ENCODE measurements around the gene GNB5.
"Not testable (repeated sequence)": the region's sequence is repeated elsewhere in the genome, so short reads cannot be mapped to it uniquely, and the experiment has no call there.

Gene GNB5

DNA sequence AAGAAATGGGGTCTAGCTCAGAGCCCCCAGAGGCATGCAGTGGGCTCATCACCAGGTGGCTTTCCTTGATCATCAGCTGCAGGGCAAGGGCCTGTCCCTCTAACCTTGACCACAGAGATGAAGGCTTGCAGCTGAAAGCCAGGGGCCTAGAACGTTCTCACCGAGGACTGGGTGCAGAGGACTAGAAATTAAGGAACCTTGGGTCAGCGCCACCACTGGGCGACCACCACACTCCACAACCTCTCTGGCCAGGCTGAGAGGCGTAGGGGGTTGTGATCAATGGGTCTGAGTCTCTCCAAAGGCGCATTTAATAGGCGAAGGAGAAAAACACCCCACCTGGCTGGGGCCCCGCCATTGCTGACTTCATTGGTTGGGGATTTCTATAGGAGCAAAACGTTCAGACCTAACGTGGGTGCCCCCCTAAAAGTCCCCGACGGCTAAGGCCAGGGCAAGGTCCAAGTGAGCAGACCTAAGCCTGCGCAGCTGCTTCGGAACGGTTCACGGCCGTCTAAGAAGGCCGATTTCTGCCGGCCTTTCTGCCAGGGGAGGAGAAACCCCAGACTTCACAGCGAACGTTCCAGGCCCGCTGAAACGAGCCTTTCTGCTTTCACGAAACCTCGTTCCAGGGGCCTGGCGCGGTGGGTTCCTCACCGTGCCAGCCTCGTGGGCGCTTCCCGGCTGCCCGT lies 79.5 kb downstream of the GNB5 start:
- DNase-seq: no peak

DNA sequence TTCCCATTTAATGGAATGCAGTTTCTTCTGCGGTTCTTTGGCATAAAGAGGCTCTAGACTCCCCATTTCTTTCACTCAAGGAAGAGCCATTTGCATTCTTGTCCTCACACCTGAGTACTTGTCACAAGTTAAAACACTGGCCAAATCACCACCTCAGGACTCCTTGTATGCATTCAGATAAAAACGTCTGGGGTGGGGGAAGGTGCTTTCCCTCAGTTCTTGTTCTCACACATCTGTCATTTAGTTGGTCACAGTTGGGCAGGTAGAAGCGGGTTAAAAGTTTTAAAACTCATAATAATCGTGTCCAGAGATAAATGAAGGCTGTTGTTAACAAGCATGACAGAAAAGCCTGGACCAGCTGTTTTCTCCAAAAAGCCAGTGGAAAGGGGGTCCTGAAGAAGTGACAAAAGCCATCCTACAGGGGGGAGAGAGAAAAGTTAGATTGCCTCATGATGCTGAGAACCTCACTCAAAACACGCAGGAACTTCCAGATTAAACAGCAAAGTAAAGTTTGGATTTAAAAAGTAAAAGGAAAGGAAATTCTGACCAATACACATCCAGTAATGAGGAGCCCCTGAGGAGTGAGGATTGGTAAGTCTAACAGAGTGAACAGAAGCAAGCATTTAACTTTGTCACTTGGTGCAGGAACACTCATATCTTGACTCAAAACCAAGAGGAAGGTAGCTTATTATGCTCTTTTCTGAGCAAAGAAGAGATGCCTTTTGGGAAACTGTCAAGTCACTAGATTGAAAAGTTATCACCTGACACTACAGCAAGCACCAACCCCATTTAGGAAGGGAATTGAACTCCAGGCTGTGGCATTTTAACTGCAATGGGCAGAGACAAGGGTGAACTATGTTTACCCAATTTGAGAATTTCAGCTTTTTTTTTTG lies 81.4 kb downstream of the GNB5 start:
- peak in 1 of 5 experiments; percentile 32 for DNase-seq

DNA sequence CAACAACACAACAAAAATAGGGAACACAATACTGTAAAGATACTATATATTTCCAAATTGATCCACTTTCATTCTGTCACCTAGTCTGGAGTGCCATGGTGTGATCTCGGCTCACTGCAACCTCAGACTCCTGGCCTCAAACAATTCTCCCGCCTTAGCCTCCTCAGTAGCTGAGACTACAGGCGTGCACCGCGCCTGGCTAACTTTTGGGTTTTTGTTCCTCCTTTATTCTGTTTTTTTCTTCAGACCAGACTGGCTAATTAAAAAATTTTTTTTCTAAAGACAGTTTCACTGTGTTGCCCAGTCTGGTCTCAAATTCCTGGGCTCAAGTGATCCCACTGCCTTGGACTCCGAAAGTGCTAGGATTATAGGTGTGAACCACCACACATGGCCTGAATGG lies 84.0 kb downstream of the GNB5 start:
- no peak for DNase-seq

DNA sequence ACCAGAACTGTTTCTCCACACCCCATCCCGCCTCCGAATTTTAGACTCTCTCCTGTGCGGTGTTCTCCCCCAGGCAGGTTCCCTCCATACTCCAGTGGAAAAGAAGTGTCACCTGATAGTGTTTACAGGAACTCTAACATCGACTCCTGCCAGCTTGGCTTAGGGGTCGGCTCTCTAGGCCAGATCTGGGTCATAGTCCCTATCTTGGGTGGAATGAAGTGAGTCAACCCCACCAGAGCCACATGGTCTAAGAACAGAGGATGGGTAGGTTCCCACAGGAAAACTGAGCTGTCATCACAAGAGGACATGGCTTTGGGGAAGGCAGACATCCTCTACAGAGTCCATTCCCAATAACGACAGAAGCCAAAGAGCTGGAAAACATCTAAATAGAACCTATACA lies 84.6 kb downstream of the GNB5 start:
- no peak for DNase-seq

DNA sequence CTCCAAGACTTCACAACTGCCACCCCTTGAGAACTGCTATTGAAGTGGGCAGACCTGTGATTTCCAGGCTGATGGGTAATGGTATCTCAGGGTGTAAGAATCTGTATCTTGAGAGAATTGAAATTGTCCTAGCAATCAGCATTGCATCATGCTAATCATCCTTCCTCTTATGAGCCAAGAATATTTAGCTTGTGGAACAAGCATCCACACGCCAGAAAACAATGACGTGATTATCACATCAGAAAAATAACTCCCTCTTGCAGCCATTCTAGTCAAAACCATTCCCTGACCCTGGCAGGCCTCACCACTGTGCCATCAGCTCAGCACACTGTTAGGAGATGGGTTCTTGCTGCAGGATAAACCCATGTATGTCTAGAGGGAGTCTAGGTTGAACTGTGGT lies 85.3 kb downstream of the GNB5 start:
- no peak for DNase-seq

DNA sequence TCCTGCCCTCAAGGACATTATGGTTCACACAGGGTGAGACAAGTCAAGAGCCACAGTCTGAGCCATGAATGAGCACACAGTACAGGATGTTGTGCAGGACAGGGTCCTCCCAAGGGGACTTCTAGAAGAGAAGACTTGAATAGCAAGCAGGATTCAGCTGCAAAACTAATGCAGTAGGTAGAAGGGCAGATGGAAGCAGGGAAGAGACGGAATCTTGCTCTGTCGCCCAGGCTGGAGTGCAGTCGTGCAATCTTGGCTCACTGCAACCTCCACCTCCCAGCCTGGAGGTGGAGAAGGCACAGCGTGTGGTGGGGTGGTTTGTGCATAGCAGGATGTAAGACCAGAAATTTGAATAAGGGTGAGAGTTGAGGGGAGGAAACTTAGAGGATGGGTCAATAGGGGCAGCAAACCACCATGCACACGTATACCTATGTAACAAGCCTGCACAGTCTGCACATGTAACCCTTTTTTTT lies 86.6 kb downstream of the GNB5 start:
- DNase-seq: no peak

DNA sequence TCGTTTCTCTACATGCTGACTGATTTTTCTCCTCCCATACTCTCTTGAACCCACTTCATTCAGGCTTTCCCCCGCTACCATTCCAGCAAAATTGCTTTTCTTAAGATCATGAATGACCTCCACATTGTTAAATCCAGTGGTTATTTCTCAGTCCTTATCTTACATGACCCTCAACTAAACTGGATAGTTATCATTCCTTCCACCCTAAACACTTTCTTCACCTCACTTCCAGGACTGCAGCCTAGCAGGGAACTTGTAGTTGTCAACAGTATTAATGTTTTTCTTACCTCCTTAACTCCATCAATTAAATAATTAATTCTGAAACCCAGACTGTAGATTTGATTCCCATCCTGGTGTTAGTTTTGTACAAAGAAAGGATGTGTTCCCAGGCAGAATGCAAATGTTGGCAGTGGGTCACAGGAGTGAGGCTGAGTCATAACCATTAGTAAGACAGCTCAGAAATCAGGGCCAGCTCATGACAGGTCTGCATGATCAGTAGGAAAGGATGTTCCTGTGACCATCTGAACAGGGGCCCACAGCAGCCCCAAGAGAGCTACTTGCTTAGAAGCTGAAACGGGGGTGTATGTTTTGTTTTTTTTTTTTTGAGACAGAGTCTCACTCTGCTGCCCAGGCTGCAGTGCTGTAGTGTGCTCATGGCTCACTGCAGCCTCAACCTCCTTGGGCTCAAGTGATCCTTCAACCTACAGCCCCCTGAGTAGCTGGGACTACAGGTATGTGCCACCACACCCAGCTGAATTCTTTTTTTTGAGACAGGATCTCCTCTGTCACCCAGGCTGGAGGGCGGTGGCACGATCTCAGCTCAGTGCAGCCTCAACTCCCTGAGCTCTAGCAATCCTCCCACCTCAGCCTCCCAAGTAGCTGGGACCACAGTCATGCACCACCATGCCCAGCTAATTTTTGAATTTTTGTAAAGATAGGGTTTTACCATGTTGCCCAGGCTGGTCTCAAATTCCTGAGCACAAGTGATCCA lies 87.7 kb downstream of the GNB5 start:
- peak in 1 of 5 experiments; percentile 32 for DNase-seq

DNA sequence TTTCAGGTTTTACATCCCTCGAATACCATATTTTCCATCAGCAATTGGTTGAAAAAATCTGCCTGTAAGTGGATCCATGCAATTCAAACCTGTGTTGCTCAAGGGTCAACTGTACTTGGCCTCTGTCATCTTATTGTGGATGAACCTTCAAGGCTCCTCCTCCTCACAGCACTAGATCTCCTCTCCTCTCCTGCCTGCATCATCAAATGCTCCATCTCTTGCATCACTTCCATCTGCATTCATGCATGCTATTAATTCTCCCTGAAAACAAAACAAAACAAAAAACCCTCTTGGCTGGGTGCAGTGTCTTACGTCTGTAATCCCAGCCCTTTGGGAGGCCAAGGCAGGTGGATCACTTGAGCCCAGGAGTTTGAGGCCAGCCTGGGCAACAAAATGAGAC lies 88.7 kb downstream of the GNB5 start:
- no peak for DNase-seq

DNA sequence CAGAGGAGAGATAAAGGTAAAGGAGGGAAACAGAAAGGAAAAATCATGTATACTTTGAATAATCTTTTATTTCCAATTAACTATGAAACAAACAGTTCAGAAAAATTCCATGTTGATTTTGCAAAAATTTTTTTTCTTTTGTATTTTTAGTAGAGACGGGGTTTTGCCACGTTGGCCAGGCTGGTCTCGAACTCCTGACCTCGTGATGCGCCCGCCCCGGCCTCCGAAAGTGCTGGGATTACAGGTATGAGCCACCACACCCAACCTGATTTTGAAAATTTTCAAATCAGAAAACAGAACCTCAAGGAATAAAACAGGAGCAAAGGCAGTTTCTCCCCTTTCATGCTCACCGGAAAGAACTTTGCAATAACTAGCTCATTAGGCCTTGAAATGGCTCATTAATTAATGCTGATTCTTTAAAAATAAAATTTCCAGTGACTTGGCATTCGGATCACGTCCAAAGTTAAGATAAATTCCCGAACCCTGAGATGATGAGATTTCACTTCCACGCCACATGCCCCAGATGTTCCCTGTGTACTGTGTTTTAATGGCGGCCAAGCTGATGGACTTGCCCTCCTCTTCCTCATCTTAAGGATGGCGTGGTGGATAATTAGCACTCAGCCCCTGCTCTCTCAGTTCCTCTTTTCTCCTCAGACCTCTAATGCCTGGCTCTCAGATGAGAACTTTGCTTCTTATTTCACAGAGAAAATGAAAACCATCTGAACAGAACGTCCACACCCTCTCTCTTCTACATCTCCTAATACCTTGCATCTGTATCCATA lies 89.5 kb downstream of the GNB5 start:
- no peak for DNase-seq

DNA sequence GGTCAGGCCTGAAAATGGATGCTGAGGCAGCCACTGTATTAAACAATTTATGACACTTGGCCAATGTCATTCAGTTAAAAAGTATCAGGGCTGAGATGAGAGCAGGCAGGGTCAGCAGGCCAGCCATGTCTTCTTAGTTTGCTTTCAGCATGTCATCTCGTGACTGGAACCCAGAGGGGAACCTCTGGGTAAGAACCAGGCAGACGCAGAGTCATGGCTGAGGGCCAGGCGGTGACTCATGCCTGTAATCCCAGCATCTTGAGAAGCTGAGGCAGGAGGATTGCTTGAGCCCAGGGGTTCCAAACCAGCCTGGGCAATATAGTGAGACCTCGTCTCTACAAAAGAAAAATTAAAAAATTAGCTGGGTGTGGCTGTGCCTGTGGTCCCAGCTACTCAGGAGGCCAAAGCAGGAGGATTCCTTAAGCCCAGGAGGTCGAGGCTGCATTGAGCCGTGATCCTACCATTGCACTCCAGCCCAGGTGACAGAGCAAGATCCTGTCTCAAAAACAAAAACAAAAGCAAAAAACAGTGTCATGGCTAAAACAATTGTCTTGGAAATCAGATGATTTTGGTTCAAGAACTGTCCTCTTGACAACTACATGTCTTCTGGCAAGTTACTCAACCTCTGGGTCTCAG lies 90.3 kb downstream of the GNB5 start:
- DNase-seq: no peak

DNA sequence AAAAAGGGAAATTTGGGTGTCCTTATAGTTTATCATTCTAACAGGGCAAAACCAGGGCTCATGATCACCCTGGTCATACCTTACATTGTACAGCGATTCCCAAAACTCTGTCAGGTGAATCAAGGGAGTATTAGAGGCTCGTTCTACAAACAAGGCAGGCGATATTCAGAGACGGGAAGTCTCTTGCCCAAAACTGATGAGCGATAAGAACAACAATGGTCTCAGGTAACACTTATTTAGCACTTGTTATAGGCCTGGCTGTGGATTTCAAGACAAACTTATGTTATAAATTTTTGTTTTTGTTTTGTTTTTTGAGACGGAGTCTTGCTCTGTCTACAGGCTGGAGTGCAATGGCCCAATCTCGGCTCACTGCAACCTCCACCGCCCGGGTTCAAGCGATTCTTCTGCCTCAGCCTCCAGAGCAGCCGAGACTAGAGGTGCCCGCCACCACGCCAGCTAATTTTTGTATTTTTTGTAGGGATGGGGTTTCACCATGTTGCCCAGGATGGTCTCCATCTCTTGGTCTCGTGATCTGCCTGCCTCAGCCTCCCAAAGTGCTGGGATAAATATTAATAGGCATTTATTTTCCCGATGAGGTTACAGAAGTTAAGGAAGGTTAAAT lies 91.4 kb downstream of the GNB5 start:
- no peak for DNase-seq

DNA sequence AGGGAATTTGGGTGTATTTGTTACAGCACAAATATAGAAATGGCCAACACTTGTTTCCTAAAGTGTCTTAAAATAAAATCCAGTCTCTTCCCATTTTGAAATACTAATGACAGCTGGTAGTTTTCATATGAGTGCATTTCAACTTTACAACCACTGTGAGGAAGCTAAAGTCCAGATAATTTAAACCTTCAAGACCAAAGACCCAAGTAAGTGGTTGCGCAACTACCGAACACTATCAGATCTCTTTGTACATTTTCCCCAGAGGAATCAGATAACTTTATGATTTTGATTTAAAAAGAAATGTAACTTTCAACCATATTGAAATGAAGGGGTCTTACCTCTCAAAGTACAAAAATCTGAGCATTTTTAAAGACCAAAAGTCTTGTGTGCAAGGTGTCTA lies 92.9 kb downstream of the GNB5 start:
- no peak for DNase-seq

DNA sequence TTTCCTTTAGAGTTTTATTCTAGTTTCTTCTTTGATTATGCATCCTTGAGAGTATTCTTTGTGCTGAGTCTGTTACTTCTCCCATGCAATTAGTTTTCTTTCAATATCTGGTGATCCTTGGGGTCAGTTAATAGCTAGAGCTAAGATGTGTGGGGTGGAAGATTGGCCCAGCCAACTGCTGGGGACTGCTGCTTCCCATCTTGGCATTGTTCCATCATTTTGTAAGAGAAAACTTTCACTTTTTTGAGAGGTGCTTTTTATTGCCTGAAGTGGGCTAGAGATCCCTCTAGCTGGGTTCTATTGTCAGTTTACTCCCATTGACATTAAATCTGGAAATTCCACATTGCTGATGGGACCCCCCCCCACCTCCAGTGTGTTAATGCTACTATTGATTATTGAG lies 94.0 kb downstream of the GNB5 start:
- no peak for DNase-seq

DNA sequence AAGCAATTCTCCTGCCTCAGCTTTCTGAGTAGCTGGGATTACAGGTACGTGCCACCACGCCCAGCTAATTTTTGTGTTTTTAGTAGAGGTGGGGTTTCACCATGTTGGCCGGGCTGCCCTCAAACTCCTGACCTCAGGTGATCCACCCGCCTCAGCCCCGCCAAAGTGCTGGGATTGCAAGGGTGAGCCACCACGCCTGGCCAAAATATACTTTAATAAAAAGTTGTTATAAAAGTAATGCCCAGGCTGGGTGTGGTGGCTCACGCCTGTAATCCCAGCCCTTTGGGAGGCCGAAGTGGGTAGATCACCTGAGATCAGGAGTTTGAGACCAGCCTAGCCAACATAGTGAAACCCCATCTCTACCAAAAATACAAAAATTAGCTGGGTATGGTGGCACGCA lies 94.7 kb downstream of the GNB5 start:
- not testable (repeated sequence) for DNase-seq

DNA sequence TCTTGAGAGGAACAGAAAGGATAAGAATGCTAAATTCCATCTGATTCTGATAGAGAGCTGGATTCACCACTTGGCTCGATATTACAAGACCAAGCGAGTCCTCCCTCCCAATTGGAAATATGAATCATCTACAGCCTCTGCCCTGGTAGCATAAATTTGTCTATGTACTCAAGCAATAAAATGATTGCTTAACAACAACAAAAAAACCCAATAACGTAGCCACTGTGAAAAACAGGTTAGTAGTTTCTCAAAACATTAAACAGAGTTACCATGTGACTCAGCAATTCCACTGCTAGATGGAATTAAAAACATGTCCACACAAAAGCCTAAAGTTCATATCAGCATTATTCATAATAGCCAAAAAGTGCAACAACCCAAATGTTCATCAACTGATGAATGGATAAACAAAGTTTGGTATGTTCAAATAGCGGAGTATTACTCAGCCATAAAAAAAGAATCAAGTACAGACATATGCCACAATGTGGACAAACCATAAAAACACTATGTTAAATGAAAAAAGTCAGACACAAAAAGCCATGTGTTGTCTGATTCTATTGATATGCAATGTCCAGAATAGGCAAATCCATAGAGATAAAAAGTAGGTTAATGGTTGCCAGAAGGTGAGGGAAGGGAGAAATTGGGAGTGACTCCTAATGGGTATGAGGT lies 95.5 kb downstream of the GNB5 start:
- DNase-seq: no peak

DNA sequence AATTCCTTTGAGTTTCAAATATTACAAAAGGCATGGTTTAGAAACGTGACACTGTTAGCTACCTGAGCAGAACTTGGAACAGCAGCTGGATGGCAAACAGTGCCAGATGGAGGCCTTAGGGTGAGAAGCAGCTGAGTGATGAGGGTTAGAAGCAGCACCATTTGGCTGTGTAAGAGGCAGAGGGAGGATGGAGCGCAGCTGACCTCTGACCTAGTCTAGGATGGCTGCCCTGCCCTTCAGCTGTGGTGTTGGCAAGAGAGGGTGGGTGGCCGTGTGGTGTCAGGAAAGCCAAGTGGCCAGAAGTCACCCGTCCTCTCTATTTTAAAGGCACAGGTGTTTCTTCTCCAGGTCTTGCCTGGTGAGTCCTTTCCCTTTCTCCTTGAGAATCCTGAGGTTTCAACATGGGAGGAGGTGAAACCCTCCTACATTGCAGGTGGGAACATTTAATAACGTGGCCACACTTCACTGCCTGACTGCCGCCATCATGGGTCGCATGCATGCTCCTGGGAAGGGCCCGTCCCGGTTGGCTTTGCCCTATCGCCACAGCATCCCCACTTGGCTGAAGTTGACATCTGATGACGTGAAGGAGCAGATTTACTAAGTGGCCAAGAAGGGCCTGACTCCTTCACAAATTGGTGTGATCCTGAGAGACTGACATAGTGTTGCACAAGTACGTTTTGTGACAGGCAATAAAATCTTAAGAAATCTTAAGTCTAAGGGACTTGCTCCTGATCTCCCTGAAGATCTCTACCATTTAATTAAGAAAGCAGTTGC lies 96.2 kb downstream of the GNB5 start:
- DNase-seq: no peak

DNA sequence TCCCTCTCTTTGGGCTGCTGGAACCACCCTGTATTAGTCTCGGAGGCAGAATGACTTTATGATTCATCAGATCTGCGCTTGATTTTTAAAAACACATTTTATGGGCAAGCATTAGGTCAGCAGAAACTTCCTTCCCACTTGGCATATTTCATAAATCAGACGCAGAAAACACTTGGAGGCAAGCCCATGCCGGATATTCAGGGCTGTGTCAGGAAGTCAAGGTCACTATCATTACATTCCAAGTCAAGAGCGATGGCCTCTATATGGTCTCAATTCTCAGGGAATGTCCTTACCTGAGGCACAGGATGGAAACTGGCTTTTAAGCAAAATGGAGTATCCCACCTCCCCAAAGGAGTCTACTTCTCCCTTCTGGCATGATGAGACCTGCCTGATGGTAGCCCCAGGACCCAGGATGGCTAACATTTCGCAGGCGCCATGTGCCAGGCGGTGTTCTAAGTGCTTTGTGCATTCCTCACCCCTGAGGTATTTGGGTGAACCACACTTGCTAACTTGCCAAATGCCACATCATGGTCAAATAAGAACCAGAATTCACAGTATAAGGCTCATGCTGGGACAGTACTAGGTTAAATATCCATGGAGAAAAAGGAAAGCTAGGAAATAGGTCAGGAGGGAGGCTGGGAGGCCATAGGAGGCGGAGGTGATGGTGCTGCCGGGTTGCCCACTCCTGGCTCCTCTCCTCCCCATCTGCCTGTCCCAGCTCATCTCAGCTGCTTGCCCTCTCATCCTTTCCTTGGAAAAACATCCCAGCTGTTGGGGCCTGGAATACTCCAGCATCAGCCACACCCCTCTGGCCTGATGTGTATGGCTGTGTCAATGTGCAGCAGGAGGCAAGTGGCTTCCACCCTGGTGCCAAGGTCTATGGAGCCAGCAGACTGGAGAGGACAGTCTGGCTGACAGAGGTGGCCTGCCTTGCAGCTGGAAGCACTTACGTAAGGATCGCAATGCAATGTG lies 97.4 kb downstream of the GNB5 start:
- DNase-seq: no peak

DNA sequence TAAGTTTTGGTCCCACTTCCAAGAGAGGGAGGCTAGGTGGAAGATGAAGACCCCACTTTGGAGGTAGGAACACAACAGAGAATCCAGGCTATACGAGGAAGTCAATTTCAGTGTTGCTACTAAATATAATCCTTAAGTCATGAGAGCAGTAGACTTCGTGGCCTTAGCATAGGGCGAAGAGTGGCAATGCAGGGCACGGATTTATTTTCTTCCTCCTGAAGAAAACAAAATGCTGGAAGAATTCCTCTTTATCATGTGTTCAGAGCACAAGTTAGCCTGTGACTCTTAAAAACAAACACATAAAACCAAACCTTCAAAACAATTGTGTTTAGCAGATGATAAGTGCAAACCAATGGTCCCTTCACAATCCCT lies 98.0 kb downstream of the GNB5 start:
- no peak for DNase-seq

Measured in T-helper 2 cell (primary cell).